ENCODE results near the gene SLC19A2. TPM values are rescaled to one million over a fixed set of nuclear protein-coding genes. Genes with fewer than 3 reads are reported as not detected.

SLC19A2 gene
- total and polyA plus RNA-seq, 8 donors, result 5.8 to 84.3 (median 16.7) TPM

DNA sequence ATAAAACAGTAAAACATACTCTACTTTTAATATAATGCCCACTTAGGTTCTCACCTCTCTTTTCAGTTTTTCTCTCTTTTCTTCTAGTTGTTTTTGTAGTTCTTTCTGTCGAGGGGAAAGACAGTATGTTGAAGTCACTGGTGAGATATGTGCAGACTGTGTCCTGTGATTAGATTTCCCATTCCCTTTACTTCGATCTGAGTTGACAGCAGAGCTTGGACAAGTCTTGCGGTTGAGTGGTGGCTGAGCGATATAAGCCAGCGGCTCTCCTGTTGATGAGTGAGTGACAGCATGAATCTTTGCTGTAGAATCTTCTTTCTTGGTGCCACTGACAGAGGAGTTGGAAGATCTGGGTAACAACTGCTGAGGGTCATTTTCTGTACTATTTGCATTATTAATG, 64.4 kb downstream of the SLC19A2 start:
- intact Hi-C loops (cut with DNase I; ENCODE audit: low total_unique reads), result no loop called here
- H3K9me3 ChIP-seq, result no peaks in the 10 kb centered on the region
- no peak overlapping the region for H3K4me3 ChIP-seq
- no peaks in the 10 kb centered on the region for H3K4me1 ChIP-seq
- no peak for TF ChIP-seq EP300 (IDR thresholded peaks at IDR 0.05)
- no peak for TF ChIP-seq POLR2A (IDR thresholded peaks at IDR 0.05)
- no peak for TF ChIP-seq POLR2AphosphoS5 (IDR thresholded peaks at IDR 0.05)
- TF ChIP-seq, protein P1, sequence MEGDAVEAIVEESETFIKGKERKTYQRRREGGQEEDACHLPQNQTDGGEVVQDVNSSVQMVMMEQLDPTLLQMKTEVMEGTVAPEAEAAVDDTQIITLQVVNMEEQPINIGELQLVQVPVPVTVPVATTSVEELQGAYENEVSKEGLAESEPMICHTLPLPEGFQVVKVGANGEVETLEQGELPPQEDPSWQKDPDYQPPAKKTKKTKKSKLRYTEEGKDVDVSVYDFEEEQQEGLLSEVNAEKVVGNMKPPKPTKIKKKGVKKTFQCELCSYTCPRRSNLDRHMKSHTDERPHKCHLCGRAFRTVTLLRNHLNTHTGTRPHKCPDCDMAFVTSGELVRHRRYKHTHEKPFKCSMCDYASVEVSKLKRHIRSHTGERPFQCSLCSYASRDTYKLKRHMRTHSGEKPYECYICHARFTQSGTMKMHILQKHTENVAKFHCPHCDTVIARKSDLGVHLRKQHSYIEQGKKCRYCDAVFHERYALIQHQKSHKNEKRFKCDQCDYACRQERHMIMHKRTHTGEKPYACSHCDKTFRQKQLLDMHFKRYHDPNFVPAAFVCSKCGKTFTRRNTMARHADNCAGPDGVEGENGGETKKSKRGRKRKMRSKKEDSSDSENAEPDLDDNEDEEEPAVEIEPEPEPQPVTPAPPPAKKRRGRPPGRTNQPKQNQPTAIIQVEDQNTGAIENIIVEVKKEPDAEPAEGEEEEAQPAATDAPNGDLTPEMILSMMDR (IDR thresholded peaks at IDR 0.05), result no peak
- H3K27ac ChIP-seq, result no peak overlapping the region
- no peaks in the 10 kb centered on the region for H3K27me3 ChIP-seq
- 88 to 94% (median 91%) methylated on average over 5 of the region's 5 CpGs for WGBS, 5 donors
- DNase-seq, result no peak
- H3K36me3 ChIP-seq, result no peaks in the 10 kb centered on the region

DNA sequence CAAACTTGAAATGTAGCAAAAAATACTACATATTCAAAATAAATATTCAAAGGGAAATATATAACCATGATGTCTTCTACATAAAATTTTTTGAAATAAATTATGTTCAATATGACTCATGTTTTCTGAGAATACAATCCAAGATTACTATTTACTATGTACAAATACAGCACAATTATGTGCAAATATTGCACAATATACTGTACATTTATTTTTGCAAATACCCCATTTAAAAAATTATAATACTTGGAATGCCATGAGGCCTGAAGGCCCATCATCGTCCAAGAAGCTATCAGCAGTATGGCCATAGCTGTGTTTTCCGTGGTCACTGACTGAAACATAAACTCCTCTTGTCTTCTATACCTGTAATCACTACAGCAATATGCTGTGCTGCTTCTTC, 70.8 kb downstream of the SLC19A2 start:
- peaks cover 0 to 36% (median 25%) of the 10 kb centered on the region in 4 donors for H3K9me3 ChIP-seq
- no peak for DNase-seq
- no peak overlapping the region for H3K4me3 ChIP-seq
- intact Hi-C loops (cut with DNase I; ENCODE audit: low total_unique reads), result no loop called here
- TF ChIP-seq POLR2A (IDR thresholded peaks at IDR 0.05) (no peak), POLR2AphosphoS5 (IDR thresholded peaks at IDR 0.05) (no peak), EP300 (IDR thresholded peaks at IDR 0.05) (no peak)
- TF ChIP-seq, protein P1 (IDR thresholded peaks at IDR 0.05), result no peak
- WGBS, 5 donors, result 77 to 85% (median 81%) methylated on average over 2 of the region's 2 CpGs
- H3K4me1 ChIP-seq, result no peaks in the 10 kb centered on the region
- H3K36me3 ChIP-seq, result no peaks in the 10 kb centered on the region
- no peaks in the 10 kb centered on the region for H3K27me3 ChIP-seq
- no peak overlapping the region for H3K27ac ChIP-seq

Small RNAs within 50 kb of the gene (small RNA-seq; reads per million reads assigned to genes)
- 0 reads per million in 4 donors for gene AL021068.2

Other genes starting within 250 kb of the SLC19A2 start
- gene NME7, start 118.1 kb downstream of the SLC19A2 start, total RNA-seq, result 10 to 100 TPM in 2 of 5 donors, 1 to 10 TPM in 2, not detected in 1; 7.6 to 44.3 (median 14.9) TPM
- 10 to 100 TPM in 1 of 3 donors, 1 to 10 TPM in 2; 7.8 to 10.1 (median 7.9) TPM for gene NME7, start 118.1 kb downstream of the SLC19A2 start, polyA plus RNA-seq
- gene BLZF1, start 117.7 kb downstream of the SLC19A2 start, total RNA-seq, result 10 to 100 TPM in 4 of 5 donors, 1 to 10 TPM in 1; 8.2 to 35.8 (median 10.7) TPM
- gene BLZF1, start 117.7 kb downstream of the SLC19A2 start, polyA plus RNA-seq, result 10 to 100 TPM in 1 of 3 donors, 1 to 10 TPM in 2; 9.1 to 11.6 (median 9.3) TPM
- gene CCDC181, start 58.5 kb downstream of the SLC19A2 start, total RNA-seq, result under 1 TPM in 2 of 5 donors, not detected in 3; 0.73 to 0.87 TPM
- 1 to 10 TPM in 2 of 3 donors, under 1 TPM in 1; 0.95 to 4.3 (median 1.9) TPM for gene CCDC181, start 58.5 kb downstream of the SLC19A2 start, polyA plus RNA-seq
- 1 to 10 TPM in 2 of 5 donors, under 1 TPM in 1, not detected in 2; 0.87 to 4.8 (median 1.2) TPM for gene F5, start 100.5 kb upstream of the SLC19A2 start, total RNA-seq
- 1 to 10 TPM in 1 of 3 donors, under 1 TPM in 2; 0.06 to 2.6 (median 0.53) TPM for gene F5, start 100.5 kb upstream of the SLC19A2 start, polyA plus RNA-seq
- gene SELP, start 144.2 kb upstream of the SLC19A2 start, total RNA-seq, result 10 to 100 TPM in 1 of 5 donors, 1 to 10 TPM in 3, under 1 TPM in 1; 0.58 to 17.9 (median 2.8) TPM
- gene SELP, start 144.2 kb upstream of the SLC19A2 start, polyA plus RNA-seq, result 1 to 10 TPM; 1.6 to 2.7 (median 2.3) TPM
- 10 to 100 TPM in 1 of 5 donors, 1 to 10 TPM in 1, not detected in 3; 2.9 to 11.9 TPM for gene SELL, start 225.7 kb upstream of the SLC19A2 start, total RNA-seq
- gene SELL, start 225.7 kb upstream of the SLC19A2 start, polyA plus RNA-seq, result 1 to 10 TPM; 1.1 to 3.1 (median 1.9) TPM
- gene SELE, start 248.1 kb upstream of the SLC19A2 start, total RNA-seq, result under 1 TPM in 3 of 5 donors, not detected in 2; 0.29 to 0.87 (median 0.55) TPM
- under 1 TPM; 0.44 to 0.70 (median 0.46) TPM for gene SELE, start 248.1 kb upstream of the SLC19A2 start, polyA plus RNA-seq

Measured in stomach (tissue), 9 donors.